OCI-LY1 (cell line): ENCODE results near the gene MAPKAPK3.

Experiments used
- H2AFZ ChIP-seq: fragments of 200-600 bp; sonication (generic), shearing (Covaris generic); 2 replicates; pipeline ENCODE4 v1.6.0; 2014; ENCODE audit warnings: antibody characterized with exemption, mild to moderate bottlenecking, low read length
- H3F3A ChIP-seq: fragments of 200-600 bp; sonication (generic), shearing (Covaris generic); 2 replicates; pipeline ENCODE4 v1.6.0; 2014; ENCODE audit warnings: mild to moderate bottlenecking, antibody characterized with exemption, low read length, moderate library complexity; ENCODE audit not compliant: insufficient read depth
- H3K27ac ChIP-seq: fragments of 200-600 bp; sonication (generic); 2 replicates; pipeline ENCODE4 v1.5.1; 2014; ENCODE audit warnings: low read length, mixed run types, mild to moderate bottlenecking, low read depth; ENCODE audit not compliant: poor library complexity, severe bottlenecking
- H3K27me3 ChIP-seq: fragments of 200-600 bp; sonication (generic); 2 replicates; pipeline ENCODE4 v1.6.0; 2014; ENCODE audit warnings: antibody characterized with exemption, mild to moderate bottlenecking, low read length, moderate library complexity; ENCODE audit not compliant: insufficient read depth
- H3K36me3 ChIP-seq: fragments of 200-600 bp; sonication (generic); 2 replicates; pipeline ENCODE4 v1.6.1; 2014; ENCODE audit warnings: mild to moderate bottlenecking, antibody characterized with exemption, low read length, moderate library complexity, mixed read lengths; ENCODE audit not compliant: insufficient read depth
- H3K4me1 ChIP-seq: fragments of 200-600 bp; sonication (generic); 2 replicates; pipeline ENCODE4 v1.5.1; 2014; ENCODE audit warnings: mild to moderate bottlenecking, low read length, moderate library complexity; ENCODE audit not compliant: insufficient read depth, severe bottlenecking
- H3K4me2 ChIP-seq: fragments of 200-600 bp; sonication (generic), shearing (Covaris generic); 2 replicates; pipeline ENCODE4 v1.6.1; 2014; ENCODE audit warnings: low read length
- H3K4me3 ChIP-seq: fragments of 200-600 bp; sonication (generic); 2 replicates; pipeline ENCODE4 v1.5.1; 2014; ENCODE audit warnings: low read length, low read depth, mild to moderate bottlenecking, mixed read lengths; ENCODE audit not compliant: poor library complexity, severe bottlenecking
- H3K79me2 ChIP-seq: fragments of 200-600 bp; shearing (Covaris generic); 2 replicates; pipeline ENCODE4 v1.6.1; 2016; ENCODE audit warnings: mixed run types, low read length, mixed read lengths; ENCODE audit not compliant: insufficient read depth
- H3K9ac ChIP-seq: fragments of 200-600 bp; sonication (generic), shearing (Covaris generic); 2 replicates; pipeline ENCODE4 v1.6.1; 2014; ENCODE audit warnings: mild to moderate bottlenecking, low read length, mixed read lengths
- H3K9me2 ChIP-seq: fragments of 200-600 bp; sonication (generic), shearing (Covaris generic); 2 replicates; pipeline ENCODE4 v1.6.1; 2014; ENCODE audit warnings: low read depth, mild to moderate bottlenecking, low read length, mixed read lengths
- H3K9me3 ChIP-seq: fragments of 200-600 bp; shearing (Covaris generic); 2 replicates; pipeline ENCODE4 v1.6.1; 2014; ENCODE audit warnings: low read length, mixed read lengths
- H4K20me1 ChIP-seq: fragments of 200-600 bp; sonication (generic), shearing (Covaris generic); 2 replicates; pipeline ENCODE4 v1.6.0; 2016; ENCODE audit warnings: mild to moderate bottlenecking, low read length; ENCODE audit not compliant: insufficient read depth
- EZH2 ChIP-seq: fragments of 200-600 bp; sonication (generic), shearing (Covaris generic); IDR thresholded peaks from 2 replicates; pipeline ENCODE4 v1.8.0; 2017; ENCODE audit warnings: borderline replicate concordance, mixed run types, mild to moderate bottlenecking, antibody characterized with exemption, low read length, moderate library complexity, mixed read lengths
- TF ChIP-seq, protein P1 (sequence below): fragments of 200-600 bp; sonication (generic), shearing (Covaris generic); IDR thresholded peaks from 2 replicates; pipeline ENCODE4 v1.5.1; 2017; ENCODE audit warnings: mild to moderate bottlenecking, antibody characterized with exemption, low read length, moderate library complexity, mixed read lengths

MAPKAPK3 gene

DNA sequence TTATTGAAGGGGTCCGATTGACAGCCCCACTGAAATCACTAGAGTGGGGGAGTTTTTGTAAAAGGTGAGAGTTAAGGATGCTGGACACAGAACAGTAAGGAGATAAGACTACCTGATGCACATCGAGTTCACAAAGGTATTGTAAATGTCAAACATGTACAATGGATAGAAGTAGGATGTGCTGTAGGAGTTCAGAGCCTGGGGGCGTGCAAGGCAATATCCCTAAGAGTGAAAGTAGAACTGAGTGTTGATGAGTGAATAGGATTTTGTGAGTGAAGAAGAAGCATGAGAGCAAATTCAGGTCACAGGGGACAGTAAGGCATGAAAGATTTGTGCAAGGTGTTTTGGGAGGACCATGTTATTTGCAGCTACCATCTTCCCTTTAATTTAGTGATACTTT is 79.3 kb downstream of the MAPKAPK3 start:
- no peak overlapping the region for H3K4me3 ChIP-seq
- H3K4me1 ChIP-seq = no peaks in the 10 kb centered on the region
- H3K9ac ChIP-seq = no peak overlapping the region
- no peaks in the 10 kb centered on the region for H3F3A ChIP-seq
- no peaks in the 10 kb centered on the region for H3K9me2 ChIP-seq
- no peak overlapping the region for H3K4me2 ChIP-seq
- H3K9me3 ChIP-seq = peaks cover 2% of the 10 kb centered on the region; the same call in 1 of the 2 replicates
- no peaks in the 10 kb centered on the region for H3K27me3 ChIP-seq
- no peaks in the 10 kb centered on the region for H4K20me1 ChIP-seq
- H3K79me2 ChIP-seq = no peaks in the 10 kb centered on the region
- no peaks in the 10 kb centered on the region for H3K36me3 ChIP-seq
- H3K27ac ChIP-seq = no peak overlapping the region
- TF ChIP-seq, protein P1, sequence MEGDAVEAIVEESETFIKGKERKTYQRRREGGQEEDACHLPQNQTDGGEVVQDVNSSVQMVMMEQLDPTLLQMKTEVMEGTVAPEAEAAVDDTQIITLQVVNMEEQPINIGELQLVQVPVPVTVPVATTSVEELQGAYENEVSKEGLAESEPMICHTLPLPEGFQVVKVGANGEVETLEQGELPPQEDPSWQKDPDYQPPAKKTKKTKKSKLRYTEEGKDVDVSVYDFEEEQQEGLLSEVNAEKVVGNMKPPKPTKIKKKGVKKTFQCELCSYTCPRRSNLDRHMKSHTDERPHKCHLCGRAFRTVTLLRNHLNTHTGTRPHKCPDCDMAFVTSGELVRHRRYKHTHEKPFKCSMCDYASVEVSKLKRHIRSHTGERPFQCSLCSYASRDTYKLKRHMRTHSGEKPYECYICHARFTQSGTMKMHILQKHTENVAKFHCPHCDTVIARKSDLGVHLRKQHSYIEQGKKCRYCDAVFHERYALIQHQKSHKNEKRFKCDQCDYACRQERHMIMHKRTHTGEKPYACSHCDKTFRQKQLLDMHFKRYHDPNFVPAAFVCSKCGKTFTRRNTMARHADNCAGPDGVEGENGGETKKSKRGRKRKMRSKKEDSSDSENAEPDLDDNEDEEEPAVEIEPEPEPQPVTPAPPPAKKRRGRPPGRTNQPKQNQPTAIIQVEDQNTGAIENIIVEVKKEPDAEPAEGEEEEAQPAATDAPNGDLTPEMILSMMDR = no peak
- no peak for TF ChIP-seq EZH2
- no peak overlapping the region for H2AFZ ChIP-seq

DNA sequence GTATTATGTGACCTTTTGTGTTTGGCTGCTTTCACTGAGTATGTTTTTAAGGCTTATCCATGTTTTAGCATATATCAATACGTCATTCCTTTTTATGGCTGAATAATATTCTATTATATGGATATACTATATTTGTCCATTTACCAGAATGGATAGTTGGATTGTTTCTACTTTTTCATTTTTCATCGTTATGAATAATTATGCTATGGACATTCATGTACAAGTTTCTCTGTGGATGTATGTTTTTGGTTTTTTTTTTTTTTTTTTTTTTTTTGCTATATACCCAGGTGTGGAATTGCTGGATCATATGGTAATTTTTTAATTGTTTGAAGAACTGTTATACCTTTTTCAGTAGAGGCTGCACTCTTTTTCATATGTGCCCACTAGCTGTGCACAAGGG is 81.3 kb downstream of the MAPKAPK3 start:
- Histone ChIP-seq H3K4me2 (no peak overlapping the region), H3K79me2 (no peaks in the 10 kb centered on the region), H3K4me3 (no peak overlapping the region), H3K9ac (no peak overlapping the region), H4K20me1 (no peaks in the 10 kb centered on the region), H3K9me2 (no peaks in the 10 kb centered on the region), H3K4me1 (no peaks in the 10 kb centered on the region), H2AFZ (no peak overlapping the region), H3K27ac (no peak overlapping the region), H3K36me3 (no peaks in the 10 kb centered on the region), H3F3A (no peaks in the 10 kb centered on the region), H3K27me3 (no peaks in the 10 kb centered on the region), H3K9me3 (peaks cover 2% of the 10 kb centered on the region; the same call in 1 of the 2 replicates)
- TF ChIP-seq, protein P1 = no peak
- TF ChIP-seq EZH2 = no peak
